HL-60/S4 treated with retinoic acid at 250 ng/mL for 4 days and 3 days (cell line): ENCODE data around the gene EYS.
"Not testable (repeated sequence)": the region's sequence is repeated elsewhere in the genome, so short reads cannot be mapped to it uniquely, and the experiment has no call there.

ENCODE experiments used
- in situ Hi-C: fragments of 300-500 bp; cut with MboI; formaldehyde crosslinking; loops from 2 replicates; pipeline ENCODE4 v1.7.0; 2022; ENCODE audit warnings: low sequenced_read_pairs

Gene EYS

DNA sequence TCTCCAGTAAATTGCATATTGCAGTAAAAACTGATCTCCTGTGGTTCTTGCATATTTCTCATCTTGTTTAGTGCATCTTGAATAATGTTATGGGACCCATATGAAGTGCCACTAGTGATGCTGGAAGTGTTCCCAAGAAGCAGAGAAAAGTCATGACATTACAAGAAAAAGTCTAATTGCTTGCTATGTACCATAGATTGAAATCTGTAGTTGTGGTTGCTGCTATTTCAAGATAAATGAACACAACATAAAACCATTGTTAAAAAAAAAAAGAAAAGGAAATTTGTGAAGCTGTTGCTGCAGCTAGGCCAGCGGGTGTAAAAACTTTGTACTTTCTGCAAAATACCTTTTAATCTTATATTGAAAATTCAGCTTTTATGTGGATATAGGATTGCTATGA lies 1767.0 kb downstream of the EYS start:
- in situ Hi-C loops: no loop called here

GRCh38 chr6:63936399-63936798 lies 1770.6 kb downstream of the EYS start:
- in situ Hi-C loops: no loop called here

DNA sequence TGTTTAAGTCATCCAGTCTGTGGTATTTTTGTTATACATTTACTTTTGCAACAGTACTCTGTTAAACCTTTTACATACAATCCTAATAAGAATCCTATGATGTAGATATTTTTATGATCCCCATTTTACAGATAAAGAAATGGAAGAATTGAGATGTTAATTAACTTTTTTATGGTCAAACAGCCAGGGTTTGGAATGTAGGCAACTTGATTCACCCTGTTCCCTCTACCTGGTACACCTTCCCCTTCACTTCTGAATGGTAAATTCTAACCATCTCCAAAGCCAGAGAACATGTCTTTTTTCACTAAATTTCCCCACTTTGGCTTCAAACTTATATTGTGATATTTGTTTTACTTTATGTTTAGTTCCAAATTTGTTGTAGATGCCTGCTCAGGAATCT lies 1771.3 kb downstream of the EYS start:
- in situ Hi-C loops: no loop called here

DNA sequence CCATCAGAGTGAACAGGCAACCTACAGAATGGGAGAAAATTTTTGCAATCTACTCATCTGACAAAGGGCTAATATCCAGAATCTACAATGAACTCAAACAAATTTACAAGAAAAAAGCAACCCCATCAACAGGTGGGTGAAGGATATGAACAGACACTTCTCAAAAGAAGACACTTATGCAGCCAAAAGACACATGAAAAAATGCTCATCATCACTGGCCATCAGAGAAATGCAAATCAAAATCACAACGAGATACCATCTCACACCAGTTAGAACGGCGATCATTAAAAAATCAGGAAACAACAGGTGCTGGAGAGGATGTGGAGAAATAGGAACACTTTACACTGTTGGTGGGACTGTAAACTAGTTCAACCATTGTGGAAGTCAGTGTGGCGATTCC lies 1773.1 kb downstream of the EYS start:
- in situ Hi-C loops: not testable (repeated sequence)

DNA sequence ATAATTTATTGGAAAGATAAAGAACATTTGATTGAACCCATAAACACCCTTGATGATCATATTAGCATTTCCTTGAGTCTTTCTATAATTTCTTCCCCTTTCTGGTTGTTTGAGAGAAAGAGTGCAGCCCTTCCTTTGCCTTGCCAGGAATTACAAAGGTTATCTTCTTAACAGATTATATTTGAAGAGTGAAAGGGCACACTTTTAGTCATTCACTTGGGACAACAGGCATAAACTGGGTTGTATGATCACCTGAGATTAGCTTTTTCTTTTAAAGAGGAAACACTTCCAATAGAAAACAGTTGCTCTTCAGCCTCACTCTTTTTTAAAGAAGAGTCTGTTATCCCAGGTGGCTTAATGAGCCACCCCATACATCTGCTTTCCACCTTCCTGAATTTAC lies 1776.2 kb downstream of the EYS start:
- in situ Hi-C loops: no loop called here

DNA sequence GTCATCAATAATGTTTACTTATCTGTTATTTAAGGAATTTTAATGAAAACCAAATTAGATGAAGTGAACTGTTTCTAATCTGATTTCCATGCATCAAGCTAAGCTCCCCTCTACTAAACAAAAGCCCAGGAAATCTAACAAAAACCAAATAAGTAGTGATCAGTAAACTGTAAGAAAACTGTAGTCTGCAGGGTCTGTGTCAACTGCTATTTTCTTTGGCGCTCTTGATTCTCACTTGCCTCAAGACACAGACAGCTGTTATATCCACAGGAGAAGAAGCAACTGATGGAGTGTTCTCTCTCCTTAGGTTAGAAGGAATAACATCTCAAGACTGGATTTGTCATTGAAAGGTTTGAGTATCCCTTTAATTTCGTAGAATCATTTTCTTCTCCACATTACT lies 1777.9 kb downstream of the EYS start:
- in situ Hi-C loops: no loop called here

DNA sequence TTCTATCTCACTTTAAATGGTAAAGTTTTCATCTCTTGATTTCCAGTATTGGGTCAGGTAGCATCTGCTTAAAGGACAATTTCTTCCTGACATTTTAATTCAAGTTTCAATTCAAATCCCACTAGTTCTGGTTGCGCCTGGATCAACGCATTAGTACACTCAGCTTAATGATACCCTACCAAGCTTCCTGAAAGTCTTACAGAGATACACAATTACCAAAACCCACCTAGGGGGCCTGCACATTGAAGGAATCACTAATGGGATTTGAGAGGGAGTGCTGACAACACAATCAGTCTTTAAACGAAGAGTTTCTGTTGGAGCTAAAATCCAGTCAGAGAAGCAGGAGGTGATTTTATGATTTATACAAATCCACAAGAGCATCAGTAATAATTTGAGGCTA lies 1778.4 kb downstream of the EYS start:
- in situ Hi-C loops: no loop called here

DNA sequence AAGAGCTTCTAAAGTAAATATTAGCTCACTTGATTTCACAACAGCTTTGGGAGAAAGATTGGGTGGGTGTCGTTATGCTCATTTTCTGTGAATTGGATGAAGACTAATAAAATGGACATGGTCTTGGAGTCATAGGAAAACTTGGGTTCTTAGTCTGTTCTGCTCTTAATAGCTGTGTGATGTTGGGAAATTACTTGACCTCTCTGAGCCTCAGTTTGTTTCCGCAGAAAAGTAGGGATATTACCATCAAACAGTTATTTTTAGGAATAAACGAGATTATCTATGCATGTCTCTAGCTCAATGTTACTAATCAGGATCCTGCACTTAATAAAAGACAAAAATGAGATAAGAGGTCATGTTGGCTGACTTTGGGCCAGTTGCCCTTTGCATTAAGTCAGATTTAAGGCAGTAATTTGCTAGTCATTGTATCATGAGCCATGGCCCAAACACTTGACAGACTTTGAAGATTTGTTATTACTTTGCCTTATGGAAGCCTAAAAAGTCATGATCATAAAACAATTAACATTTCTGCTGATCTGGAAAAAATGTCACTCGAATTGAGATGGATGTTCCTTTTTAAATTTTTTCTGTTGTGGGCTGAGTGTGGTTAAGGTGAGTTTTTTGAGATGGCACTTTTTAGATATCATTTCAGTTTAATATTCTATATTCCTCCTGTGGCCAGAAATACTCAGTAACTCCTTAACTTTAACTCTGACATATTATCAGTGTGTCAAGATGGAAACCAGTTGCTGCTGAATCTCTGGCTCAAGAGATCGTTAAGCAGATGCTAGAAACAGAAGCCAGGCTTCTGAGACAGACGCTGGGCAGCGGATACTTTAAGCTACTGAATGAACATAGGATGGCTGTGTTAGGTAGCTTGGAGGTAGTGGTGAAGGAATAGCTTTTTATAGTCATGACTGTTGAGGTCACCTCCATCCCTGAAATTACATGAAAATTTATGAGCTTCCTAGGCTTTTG lies 1779.8 kb downstream of the EYS start:
- in situ Hi-C loops: no loop called here

- in situ Hi-C loops: no loop called here
Measured at GRCh38 chr6:63926258-63926780, 1780.7 kb downstream of the EYS start.

GRCh38 chr6:63923139-63923739 lies 1783.8 kb downstream of the EYS start:
- in situ Hi-C loops: no loop called here

DNA sequence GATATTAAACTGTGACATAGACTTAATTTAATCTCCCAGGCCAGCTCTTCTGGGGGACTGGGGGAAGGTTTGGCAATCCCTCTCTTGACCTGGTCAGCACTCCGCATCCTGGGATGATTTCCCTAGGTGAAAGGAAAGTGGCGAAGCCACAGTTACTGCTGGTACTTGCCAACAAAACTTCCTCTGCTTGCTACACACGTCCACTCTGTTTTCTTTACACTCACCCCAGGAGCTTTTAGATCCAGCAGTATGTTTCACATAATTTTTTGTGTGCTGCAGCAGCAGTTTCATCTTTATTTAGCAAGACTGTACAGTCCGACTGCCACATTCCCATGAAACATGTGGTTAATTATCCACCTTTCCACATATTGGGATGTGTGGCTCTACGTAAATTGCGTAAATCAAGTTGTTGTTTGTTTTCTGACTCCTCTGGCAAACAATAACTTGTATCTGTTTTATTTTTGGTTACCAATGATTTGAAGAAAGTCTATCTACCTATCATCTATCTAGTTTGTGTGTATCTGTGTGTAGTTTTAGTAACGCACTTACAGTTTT lies 1787.4 kb downstream of the EYS start:
- in situ Hi-C loops: no loop called here

GRCh38 chr6:63912887-63913286 lies 1794.1 kb downstream of the EYS start:
- in situ Hi-C loops: no loop called here

GRCh38 chr6:63910863-63911551 lies 1796.0 kb downstream of the EYS start:
- in situ Hi-C loops: no loop called here

DNA sequence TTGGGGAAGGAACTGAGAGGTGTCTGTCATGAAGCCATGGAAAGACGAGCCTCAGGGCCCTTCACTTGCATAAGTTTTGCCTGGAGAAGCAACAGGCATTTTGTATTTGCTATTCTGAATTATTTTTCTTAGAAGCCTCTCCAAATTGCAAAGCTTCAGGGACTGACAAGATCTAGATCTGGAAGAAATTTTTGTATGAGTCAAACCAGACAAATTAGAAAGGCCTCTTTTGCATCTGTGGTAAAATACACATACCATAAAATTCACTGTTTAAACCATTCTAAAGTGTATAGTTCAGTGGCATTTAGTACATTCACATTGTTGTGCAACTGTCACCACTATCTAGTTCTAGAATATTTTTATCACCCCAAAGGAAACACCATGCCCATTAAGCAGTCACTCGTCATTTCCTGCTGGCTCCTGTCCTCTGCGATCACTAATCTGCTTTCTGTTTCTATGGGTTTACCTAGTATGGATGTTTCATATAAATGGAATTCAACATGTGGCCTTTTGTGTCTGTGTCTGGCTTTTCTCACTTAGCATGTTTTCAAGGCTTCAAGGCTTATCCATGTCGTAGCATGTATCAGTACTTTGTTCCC lies 1802.3 kb downstream of the EYS start:
- in situ Hi-C loops: no loop called here

DNA sequence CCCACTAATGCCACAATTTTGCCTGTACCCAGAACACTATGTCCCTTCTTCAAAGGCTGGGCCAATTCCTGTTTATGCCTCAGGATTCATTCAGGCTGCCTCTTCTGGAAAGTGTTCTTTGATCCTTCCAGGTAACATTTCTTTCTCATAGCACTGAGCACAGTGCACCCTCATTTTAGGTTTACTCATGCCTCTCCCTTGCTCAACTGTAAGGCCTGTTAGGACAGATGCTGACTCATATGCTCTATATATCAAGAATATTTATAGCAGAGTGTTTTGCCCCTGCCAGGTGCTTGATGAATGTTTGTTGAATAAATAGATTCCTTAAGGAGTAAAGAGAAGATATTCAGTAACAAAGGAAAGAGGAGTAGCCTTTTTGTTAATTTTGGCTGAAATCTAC lies 1807.5 kb downstream of the EYS start:
- in situ Hi-C loops: no loop called here

GRCh38 chr6:63897952-63898351 lies 1809.1 kb downstream of the EYS start:
- in situ Hi-C loops: no loop called here

DNA sequence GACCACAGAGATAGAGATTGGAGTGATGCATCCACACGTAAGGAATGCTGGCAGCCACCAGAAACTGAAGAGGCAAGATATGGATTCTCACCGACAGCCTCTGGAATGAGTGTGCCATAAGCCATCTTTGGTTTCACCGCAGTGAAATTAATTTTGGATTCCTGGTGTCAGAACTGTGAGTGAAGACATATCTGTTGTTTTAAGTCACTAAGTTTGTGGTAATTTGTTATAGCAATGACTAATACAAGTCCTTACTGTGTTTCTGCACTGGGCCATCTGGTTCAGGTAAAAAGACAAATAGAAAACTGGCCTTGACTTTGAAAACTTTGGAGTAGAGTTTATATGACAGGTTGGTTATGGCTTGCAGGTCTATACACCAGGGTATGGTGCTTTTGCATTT lies 1809.6 kb downstream of the EYS start:
- in situ Hi-C loops: no loop called here

GRCh38 chr6:63888416-63888815 lies 1818.6 kb downstream of the EYS start:
- in situ Hi-C loops: no loop called here

- in situ Hi-C loops: not testable (repeated sequence)
Measured at GRCh38 chr6:63887804-63888203, 1819.2 kb downstream of the EYS start.

DNA sequence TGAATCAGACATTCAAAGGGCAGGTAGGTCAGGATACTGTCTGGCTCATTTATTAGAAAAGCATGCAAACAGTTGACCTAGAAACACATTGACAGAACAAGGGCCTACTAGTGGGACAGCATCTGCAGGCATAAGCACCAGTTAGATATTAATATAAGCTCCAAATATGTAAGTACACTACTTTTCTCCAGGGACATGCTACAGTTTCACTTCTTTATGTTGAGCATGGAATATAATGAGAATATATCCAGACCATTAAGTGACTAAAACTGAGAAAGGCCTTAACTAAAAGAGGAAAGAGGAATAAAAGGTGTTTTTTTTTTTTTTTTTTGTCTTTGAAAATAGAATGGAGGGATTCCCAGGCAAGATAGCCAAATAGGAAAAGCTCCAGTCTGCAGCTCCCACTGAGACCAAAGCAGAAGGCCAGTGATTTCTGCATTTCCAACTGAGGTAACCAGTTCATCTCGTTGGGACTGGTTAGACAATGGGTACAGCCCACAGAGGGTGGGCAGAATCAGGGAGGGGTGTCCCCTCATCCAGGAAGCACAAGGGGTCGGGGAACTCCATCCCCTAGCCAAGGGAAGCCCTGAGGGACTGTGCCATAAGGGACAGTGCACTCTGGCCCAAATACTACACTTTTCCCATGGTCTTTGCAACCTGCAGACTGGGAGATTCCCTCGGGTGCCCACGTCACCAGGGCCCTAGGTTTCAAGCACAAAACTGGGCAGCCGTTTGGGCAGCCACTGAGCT lies 1819.8 kb downstream of the EYS start:
- in situ Hi-C loops: no loop called here
